WTC11 (cell line): Measurements from ENCODE around the gene TJP3. TPM values are rescaled to one million over a fixed set of nuclear protein-coding genes. Genes with fewer than 3 reads are reported as not detected.

Source experiments
- ATAC-seq: fragments of 200-7000 bp; cut with Tn5 transposase; 2 replicates; pipeline ENCODE4 v1.10.0; 2021; ENCODE audit warnings: mild to moderate bottlenecking, moderate library complexity
- CTCF ChIA-PET: fragments of 300-600 bp; sonication (Branson Sonifier 250); formaldehyde crosslinking; loops from one replicate; lab custom pipeline; 2021; ENCODE audit warnings: antibody characterized with exemption; lab: Charles Lee
- POLR2A ChIA-PET: fragments of 350-600 bp; sonication (Branson Sonifier 250); formaldehyde crosslinking; loops from one replicate; lab custom pipeline; 2021; ENCODE audit warnings: antibody characterized with exemption; lab: Charles Lee
- DNase-seq: peaks from one replicate; pipeline ENCODE4 v3.0.0; 2021; ENCODE audit warnings: low spot score
- H3K27ac Mint-ChIP-seq: 2 replicates; pipeline ENCODE4 v1.8.0; 2021; ENCODE audit warnings: mixed read lengths
- H3K27me3 Mint-ChIP-seq: 2 replicates; pipeline ENCODE4 v1.8.0; 2021; ENCODE audit warnings: low read depth, mild to moderate bottlenecking, moderate library complexity, mixed read lengths
- H3K36me3 Mint-ChIP-seq: 2 replicates; pipeline ENCODE4 v1.8.0; 2021; ENCODE audit warnings: mixed read lengths
- H3K4me1 Mint-ChIP-seq: 2 replicates; pipeline ENCODE4 v1.8.0; 2022; ENCODE audit warnings: mixed read lengths
- H3K4me3 Mint-ChIP-seq: 2 replicates; pipeline ENCODE4 v1.8.0; 2021; ENCODE audit warnings: mild to moderate bottlenecking, moderate library complexity, mixed read lengths
- H3K9me3 Mint-ChIP-seq: 2 replicates; pipeline ENCODE4 v1.8.0; 2021; ENCODE audit warnings: mixed read lengths
- ATF1 ChIP-seq: sonication (generic); formaldehyde crosslinking; IDR thresholded peaks from 2 replicates; pipeline ENCODE4 v1.8.1; 2023; ENCODE audit warnings: mild to moderate bottlenecking, moderate library complexity, missing genetic modification reagents
- CTCF ChIP-seq: fragments of 200-600 bp; IDR thresholded peaks from 2 replicates; pipeline ENCODE4 v1.8.0; 2022; ENCODE audit warnings: antibody characterized with exemption
- EMX1 ChIP-seq: fragments of 250-450 bp; sonication (Bioruptor Pico); IDR thresholded peaks from 2 replicates; pipeline ENCODE4 v1.8.0; 2021; ENCODE audit warnings: mild to moderate bottlenecking
- FOXK1 ChIP-seq: sonication (generic); formaldehyde crosslinking; IDR thresholded peaks from 2 replicates; pipeline ENCODE4 v1.8.0; 2022; ENCODE audit warnings: mild to moderate bottlenecking, moderate library complexity, missing genetic modification reagents
- GABPB1 ChIP-seq: sonication (generic); formaldehyde crosslinking; IDR thresholded peaks from 2 replicates; pipeline ENCODE4 v1.8.1; 2023; ENCODE audit warnings: mild to moderate bottlenecking, missing genetic modification reagents
- GTF2I ChIP-seq: fragments of 250-450 bp; sonication (Bioruptor Pico); conservative IDR thresholded peaks from 2 replicates; pipeline ENCODE4 v1.4.0; 2021; ENCODE audit warnings: mild to moderate bottlenecking
- IRF1 ChIP-seq: sonication (generic); formaldehyde crosslinking; IDR thresholded peaks from 2 replicates; pipeline ENCODE4 v1.8.0; 2023; ENCODE audit warnings: missing genetic modification reagents
- JAZF1 ChIP-seq: fragments of 250-450 bp; sonication (Bioruptor Pico); IDR thresholded peaks from 2 replicates; pipeline ENCODE4 v1.9.0; 2021; ENCODE audit warnings: moderate library complexity, mild to moderate bottlenecking, inconsistent platforms
- MAX ChIP-seq: sonication (generic); formaldehyde crosslinking; IDR thresholded peaks from 2 replicates; pipeline ENCODE4 v1.8.0; 2022; ENCODE audit warnings: mild to moderate bottlenecking, missing genetic modification reagents
- MXD4 ChIP-seq: fragments of 250-450 bp; sonication (Bioruptor Pico); IDR thresholded peaks from 2 replicates; pipeline ENCODE4 v1.8.0; 2021; ENCODE audit warnings: mild to moderate bottlenecking, moderate library complexity, borderline replicate concordance
- NFYB ChIP-seq: sonication (generic); formaldehyde crosslinking; conservative IDR thresholded peaks from 2 replicates; pipeline ENCODE4 v1.8.0; 2022; ENCODE audit warnings: low read depth, missing genetic modification reagents
- RELA ChIP-seq: sonication (generic); formaldehyde crosslinking; IDR thresholded peaks from 2 replicates; pipeline ENCODE4 v1.8.1; 2022; ENCODE audit warnings: missing genetic modification reagents, mild to moderate bottlenecking, borderline replicate concordance
- SMAD3 ChIP-seq: sonication (generic); formaldehyde crosslinking; IDR thresholded peaks from 2 replicates; pipeline ENCODE4 v1.8.0; 2022; ENCODE audit warnings: missing genetic modification reagents, mild to moderate bottlenecking, borderline replicate concordance
- SMAD4 ChIP-seq: sonication (generic); formaldehyde crosslinking; IDR thresholded peaks from 2 replicates; pipeline ENCODE4 v1.8.0; 2022; ENCODE audit warnings: mild to moderate bottlenecking, missing genetic modification reagents
- STAT6 ChIP-seq: sonication (generic); formaldehyde crosslinking; conservative IDR thresholded peaks from 2 replicates; pipeline ENCODE4 v1.8.1; 2023; ENCODE audit warnings: mild to moderate bottlenecking, low read depth, missing genetic modification reagents, moderate library complexity
- TEAD4 ChIP-seq: sonication (generic); formaldehyde crosslinking; IDR thresholded peaks from 2 replicates; pipeline ENCODE4 v1.8.0; 2022; ENCODE audit warnings: mild to moderate bottlenecking, missing genetic modification reagents
- ZNF219 ChIP-seq: sonication (generic); formaldehyde crosslinking; IDR thresholded peaks from 2 replicates; pipeline ENCODE4 v1.8.0; 2023; ENCODE audit warnings: missing genetic modification reagents, mild to moderate bottlenecking, borderline replicate concordance
- ZNF396 ChIP-seq: fragments of 250-450 bp; sonication (Bioruptor Pico); IDR thresholded peaks from 2 replicates; pipeline ENCODE4 v1.8.0; 2021; ENCODE audit warnings: mild to moderate bottlenecking, moderate library complexity, borderline replicate concordance
- ZNF416 ChIP-seq: fragments of 250-450 bp; sonication (Bioruptor Pico); IDR thresholded peaks from 2 replicates; pipeline ENCODE4 v1.9.0; 2021; ENCODE audit warnings: mild to moderate bottlenecking, inconsistent platforms
- ZNF423 ChIP-seq: fragments of 250-450 bp; sonication (Bioruptor Pico); IDR thresholded peaks from 2 replicates; pipeline ENCODE4 v2.1.2; 2022; ENCODE audit warnings: mild to moderate bottlenecking, moderate library complexity
- ZNF532 ChIP-seq: fragments of 250-450 bp; sonication (Bioruptor Pico); IDR thresholded peaks from 2 replicates; pipeline ENCODE4 v1.9.0; 2021; ENCODE audit warnings: mild to moderate bottlenecking, borderline replicate concordance
- total RNA-seq: library from RNA; stranded (reverse); gene quantifications from 3 replicates; pipeline ENCODE4 v1.2.3, GENCODE V29; 2021

Gene TJP3
- total RNA-seq, 1 experiment from 2014 or later = 36.2 TPM

- TF ChIP-seq ZNF219 (CRISPR knock-in tag) (no peak), MAX (CRISPR knock-in tag) (no peak), JAZF1 (CRISPR knock-in tag) (no peak), NFYB (CRISPR knock-in tag) (no peak)
Measured at GRCh38 chr19:3759482-3760254, 51.5 kb downstream of the TJP3 start (continued).

- Mint-ChIP-seq H3K36me3 (no peaks in the 10 kb centered on the region), H3K27me3 (peaks cover 3% of the 10 kb centered on the region; the same call in 1 of the 2 replicates), H3K27ac (peak overlapping the region; percentile 93), H3K9me3 (no peaks in the 10 kb centered on the region)
- ATAC-seq (no peak), DNase-seq (no peak)
- POLR2A ChIA-PET = interaction anchor here (1.6 kb wide), 1 partner anchor 102 kb away, joined by 5 read pairs; no protein-coding TSS in a partner anchor
- TF ChIP-seq ATF1 (CRISPR knock-in tag) (no peak), GTF2I (CRISPR knock-in tag) (peak; percentile 84; the same call in 1 of the 2 replicates)
- TF ChIP-seq, all 79 proteins: peak for 1
- H3K4me3 Mint-ChIP-seq = peak overlapping the region; percentile 97
- CTCF ChIA-PET = interaction anchor here (0.6 to 3.1 kb wide), 10 partner anchors 14 to 379 kb away, joined by 3 to 24 read pairs (median 3); no protein-coding TSS in a partner anchor
- H3K4me1 Mint-ChIP-seq = peaks cover 8% of the 10 kb centered on the region
Measured at GRCh38 chr19:3760871-3761361, 52.7 kb downstream of the TJP3 start.

- Mint-ChIP-seq H3K4me1 (peaks cover 8% of the 10 kb centered on the region), H3K9me3 (no peaks in the 10 kb centered on the region), H3K4me3 (peak within 1 kb of the TSS; percentile 97), H3K27me3 (peaks cover 3% of the 10 kb centered on the region; the same call in 1 of the 2 replicates), H3K27ac (peak within 1 kb of the TSS; percentile 95), H3K36me3 (peaks cover 5% of the 10 kb centered on the region)
- POLR2A ChIA-PET = interaction anchor here (0.6 to 1.6 kb wide), 5 partner anchors 14 to 224 kb away, joined by 3 to 6 read pairs (median 5); partner anchors contain the start of gene EEF2
- DNase-seq (peak; percentile 98), ATAC-seq (peak; percentile 66)
- CTCF ChIA-PET = interaction anchor here (0.6 to 3.1 kb wide), 24 partner anchors 9 to 1906 kb away, joined by 3 to 24 read pairs (median 4); partner anchors contain the start of gene ATCAY
- no peak for TF ChIP-seq EMX1 (CRISPR knock-in tag)
- TF ChIP-seq IRF1 (CRISPR knock-in tag) = 0 out of 2 replicates have a peak, but pooled peaks have one; percentile 4
- peak; percentile 57; the same call in 1 of the 2 replicates for TF ChIP-seq FOXK1
- no peak for TF ChIP-seq ZNF416
- TF ChIP-seq STAT6 (CRISPR knock-in tag) = no peak
- peak; percentile 71 for TF ChIP-seq GABPB1
- no peak for TF ChIP-seq MXD4
- TF ChIP-seq ZNF532 (CRISPR knock-in tag) = no peak
- TF ChIP-seq ZNF423 (CRISPR knock-in tag) = no peak
- no peak for TF ChIP-seq SMAD3 (CRISPR knock-in tag)
- no peak for TF ChIP-seq TEAD4
- TF ChIP-seq ZNF396 (CRISPR knock-in tag) = no peak
- no peak for TF ChIP-seq SMAD4 (CRISPR knock-in tag)
- TF ChIP-seq RELA (CRISPR knock-in tag) = no peak
- no peak for TF ChIP-seq NFYB (CRISPR knock-in tag)
- TF ChIP-seq CTCF = peak; percentile 61
Measured at GRCh38 chr19:3761382-3762129, 53.4 kb downstream of the TJP3 start, which contains the start of gene APBA3. TSS of gene APBA3 (minus strand) at chr19:3761692. CDS start at chr19:3760264, 1,428 bp downstream.
